Activated CD8-positive, alpha-beta memory T cell treated with anti-CD3 and anti-CD28 coated beads for 1 hour (primary cell): ENCODE measurements around the gene DAD1.
"Not testable (repeated sequence)": the region's sequence is repeated elsewhere in the genome, so short reads cannot be mapped to it uniquely, and the experiment has no call there.

ENCODE experiments used
- DNase-seq, 2 donors: peaks; one replicate each; pipeline ENCODE4 v3.0.0-alpha.2; 2020; ENCODE audit warnings: low read depth in 1 of 2; ENCODE audit errors: extremely low read depth in 1 of 2

DAD1 gene

GRCh38 chr14:22553861-22554497, 35.0 kb downstream of the DAD1 start:
- DNase-seq, result not testable (repeated sequence)

GRCh38 chr14:22553445-22553844, 35.6 kb downstream of the DAD1 start:
- DNase-seq, result no peak

DNA sequence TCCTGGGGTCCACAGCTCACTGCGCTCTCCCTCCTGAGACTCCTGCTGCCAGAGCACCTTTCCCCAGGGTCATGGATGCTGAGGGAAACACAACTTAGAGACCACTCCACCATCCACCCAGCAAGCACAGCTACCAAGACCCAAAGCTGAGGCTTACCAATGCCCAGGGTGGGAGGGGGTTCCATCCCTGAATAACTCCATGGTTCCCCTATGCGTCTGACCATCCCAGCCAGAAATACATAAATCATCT, 36.3 kb downstream of the DAD1 start:
- DNase-seq, result no peak

- no peak for DNase-seq
Observed at GRCh38 chr14:22552001-22552826, 36.8 kb downstream of the DAD1 start.

DNA sequence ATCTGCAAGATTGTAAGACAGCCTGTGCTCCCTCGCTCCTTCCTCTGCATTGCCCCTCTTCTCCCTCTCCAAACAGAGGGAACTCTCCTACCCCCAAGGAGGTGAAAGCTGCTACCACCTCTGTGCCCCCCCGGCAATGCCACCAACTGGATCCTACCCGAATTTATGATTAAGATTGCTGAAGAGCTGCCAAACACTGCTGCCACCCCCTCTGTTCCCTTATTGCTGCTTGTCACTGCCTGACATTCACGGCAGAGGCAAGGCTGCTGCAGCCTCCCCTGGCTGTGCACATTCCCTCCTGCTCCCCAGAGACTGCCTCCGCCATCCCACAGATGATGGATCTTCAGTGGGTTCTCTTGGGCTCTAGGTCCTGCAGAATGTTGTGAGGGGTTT, 37.4 kb downstream of the DAD1 start:
- DNase-seq, result no peak

GRCh38 chr14:22549981-22550673, 38.9 kb downstream of the DAD1 start:
- DNase-seq, result peak in 1 of 2 donors; percentile 49

GRCh38 chr14:22549324-22549962, 39.6 kb downstream of the DAD1 start:
- DNase-seq, result no peak

DNA sequence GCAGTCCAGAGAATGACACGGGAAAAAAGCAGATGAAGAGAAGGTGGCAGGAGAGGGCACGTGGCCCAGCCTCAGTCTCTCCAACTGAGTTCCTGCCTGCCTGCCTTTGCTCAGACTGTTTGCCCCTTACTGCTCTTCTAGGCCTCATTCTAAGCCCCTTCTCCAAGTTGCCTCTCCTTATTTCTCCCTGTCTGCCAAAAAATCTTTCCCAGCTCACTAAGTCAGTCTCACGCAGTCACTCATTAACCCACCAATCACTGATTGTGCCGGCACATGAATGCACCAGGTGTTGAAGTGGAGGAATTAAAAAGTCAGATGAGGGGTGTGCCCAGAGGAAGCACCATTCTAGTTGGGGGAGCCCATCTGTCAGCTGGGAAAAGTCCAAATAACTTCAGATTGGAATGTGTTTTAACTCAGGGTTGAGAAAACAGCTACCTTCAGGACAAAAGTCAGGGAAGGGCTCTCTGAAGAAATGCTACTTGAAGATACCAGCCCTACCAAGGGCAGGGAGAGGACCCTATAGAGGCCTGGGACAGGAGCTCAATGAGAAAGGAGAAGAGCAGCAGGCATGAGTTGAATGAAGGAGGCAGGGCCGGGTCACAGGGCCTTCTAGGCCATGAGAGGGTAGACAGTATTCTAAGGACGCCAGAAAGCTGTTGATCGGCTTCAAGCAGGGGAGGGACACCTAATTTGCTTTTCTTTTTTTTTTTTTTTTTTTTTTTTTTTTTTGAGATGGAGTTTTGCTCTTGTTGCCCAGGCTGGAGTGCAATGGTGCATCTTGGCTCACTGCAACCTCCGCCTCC, 40.9 kb downstream of the DAD1 start:
- DNase-seq, result no peak

GRCh38 chr14:22547313-22547947, 41.6 kb downstream of the DAD1 start:
- no peak for DNase-seq

- DNase-seq, result no peak
Observed at GRCh38 chr14:22546722-22547071, 42.3 kb downstream of the DAD1 start.

DNA sequence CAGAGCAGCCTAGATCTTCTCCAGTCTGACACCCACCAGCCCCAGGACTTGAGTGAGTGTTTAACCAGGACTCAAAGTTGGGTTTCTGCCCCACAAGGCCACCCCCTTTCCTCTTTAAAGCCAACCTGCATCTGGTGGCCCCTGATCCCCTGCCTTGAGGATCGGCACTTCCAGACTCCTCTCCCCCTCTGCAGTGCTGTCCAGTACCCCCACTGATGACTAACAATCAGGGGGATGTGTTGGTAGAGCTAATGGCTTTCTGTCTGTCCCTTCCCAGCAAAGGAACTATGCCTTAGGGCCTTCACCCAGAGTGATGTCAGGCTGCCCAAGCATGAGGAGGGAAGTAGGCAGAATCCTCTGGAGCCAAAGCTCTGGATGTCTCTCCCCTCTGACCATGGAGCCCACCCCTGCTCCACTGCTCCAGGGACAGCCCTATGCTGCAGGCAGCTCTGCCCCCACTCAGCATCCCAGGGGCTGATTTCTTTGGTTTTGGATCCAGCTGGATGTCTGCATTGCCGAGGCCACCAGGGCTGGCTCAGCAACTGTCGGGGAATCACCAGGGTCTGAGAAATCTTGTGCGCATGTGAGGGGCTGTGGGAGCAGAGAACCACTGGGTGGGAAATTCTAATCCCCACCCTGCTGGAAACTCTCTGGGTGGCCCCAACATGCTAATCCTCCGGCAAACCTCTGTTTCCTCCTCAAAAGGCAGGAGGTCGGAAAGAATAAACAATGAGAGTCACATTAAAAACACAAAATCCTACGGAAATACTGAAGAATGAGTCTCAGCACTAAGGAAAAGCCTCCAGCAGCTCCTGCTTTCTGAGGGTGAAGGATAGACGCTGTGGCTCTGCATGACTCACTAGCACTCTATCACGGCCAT, 42.9 kb downstream of the DAD1 start:
- DNase-seq, result no peak

GRCh38 chr14:22544881-22545420, 44.1 kb downstream of the DAD1 start:
- no peak for DNase-seq

DNA sequence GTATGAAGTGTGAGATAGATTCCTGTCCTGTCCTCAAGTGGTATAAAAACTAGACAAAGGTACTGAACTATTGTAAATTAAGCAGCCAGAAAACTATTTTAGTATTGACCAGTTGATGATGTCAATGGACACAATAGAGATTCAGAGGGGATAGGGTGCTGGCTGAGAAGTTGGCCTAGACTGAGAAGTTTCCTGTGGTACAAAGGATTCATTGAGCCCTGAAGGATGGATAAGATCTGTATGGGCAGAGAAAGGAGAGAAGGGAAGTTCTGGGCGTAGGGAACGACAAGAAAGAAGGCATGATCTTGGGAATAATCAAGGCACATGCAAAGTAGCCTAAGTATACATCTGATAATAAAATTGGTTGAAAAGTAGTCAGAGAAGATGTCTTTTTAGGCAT, 44.6 kb downstream of the DAD1 start:
- DNase-seq, result no peak

GRCh38 chr14:22543570-22544357, 45.3 kb downstream of the DAD1 start:
- DNase-seq, result not testable (repeated sequence)

- no peak for DNase-seq
Observed at GRCh38 chr14:22542360-22542759, 46.7 kb downstream of the DAD1 start.

DNA sequence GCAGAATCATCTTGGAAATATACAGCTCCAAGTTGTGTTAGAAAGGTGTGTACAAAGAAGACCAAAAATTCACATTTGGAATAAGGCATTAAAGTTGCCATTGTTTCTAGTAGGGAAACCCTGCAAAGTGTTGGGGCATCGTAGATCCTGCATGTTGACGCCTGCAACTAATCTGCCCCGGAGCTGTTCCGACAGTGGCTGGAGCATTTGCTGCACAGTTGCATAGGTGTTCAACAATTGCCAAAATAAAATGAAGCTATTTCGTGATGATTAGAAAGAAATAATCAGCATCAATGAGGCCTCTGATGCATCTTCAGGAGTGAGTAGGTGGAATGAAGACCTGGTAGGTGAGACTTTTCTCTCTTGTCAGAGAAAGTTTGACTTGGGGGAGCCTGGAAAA, 47.3 kb downstream of the DAD1 start:
- no peak for DNase-seq

- no peak for DNase-seq
Observed at GRCh38 chr14:22540811-22541360, 48.1 kb downstream of the DAD1 start.

DNA sequence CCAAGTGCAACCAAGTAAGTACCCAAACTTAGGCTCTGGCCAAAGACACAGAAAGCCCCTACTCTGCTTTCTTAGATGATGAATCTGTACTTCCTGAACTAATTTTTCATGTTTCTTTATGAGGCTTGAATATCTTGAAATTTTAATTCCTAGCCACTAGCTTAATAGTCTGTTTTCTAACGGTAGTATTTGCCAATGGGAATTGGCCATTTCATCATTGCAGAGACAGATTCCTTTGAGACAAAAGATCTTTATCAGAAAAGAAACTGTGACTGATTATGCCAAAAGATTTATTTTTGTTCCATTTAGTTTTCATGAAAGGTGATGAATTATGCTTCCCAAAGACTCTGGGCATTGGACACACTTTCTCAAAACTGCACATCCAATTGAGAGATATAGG, 48.7 kb downstream of the DAD1 start:
- no peak for DNase-seq
